ENCODE data around the gene PCDH1.

DNA sequence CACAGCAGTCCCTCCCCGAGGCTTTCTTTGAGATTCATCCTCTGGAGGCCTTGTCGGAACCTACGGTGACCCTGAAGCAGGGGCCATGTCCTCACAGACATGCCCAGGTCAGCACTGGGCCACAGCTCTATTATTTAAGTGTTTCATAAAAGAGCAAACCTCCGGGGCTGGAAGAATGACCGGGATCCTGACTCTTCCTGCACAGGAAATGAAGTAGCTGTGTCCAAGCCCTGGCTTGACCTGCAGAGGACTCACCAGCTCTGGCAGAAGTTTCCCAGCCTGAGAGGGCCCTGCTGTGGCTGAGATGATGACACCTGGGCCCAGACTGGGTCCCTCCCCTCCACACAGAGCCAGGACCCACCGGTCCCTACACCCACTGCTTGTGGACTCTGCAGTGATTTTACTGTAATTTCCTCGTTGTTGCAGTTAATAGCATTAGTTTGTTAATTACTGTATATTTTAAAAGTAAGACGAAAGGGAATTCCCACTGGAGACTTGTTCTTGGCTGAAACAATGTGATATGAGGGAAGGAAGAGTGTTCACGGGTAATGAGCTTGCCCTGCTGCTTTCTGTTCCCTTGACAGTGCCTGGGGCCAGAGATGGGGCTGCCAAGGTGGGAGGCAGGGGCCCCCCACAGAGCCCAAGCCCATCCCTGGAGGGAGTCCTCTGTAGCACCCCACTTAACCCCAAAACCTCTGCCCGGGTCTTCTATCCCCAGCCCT, 72.2 kb downstream of the PCDH1 start:
- TF ChIP-seq POLR2A (IDR thresholded peaks at IDR 0.05), result no peak
- TF ChIP-seq, protein P1, sequence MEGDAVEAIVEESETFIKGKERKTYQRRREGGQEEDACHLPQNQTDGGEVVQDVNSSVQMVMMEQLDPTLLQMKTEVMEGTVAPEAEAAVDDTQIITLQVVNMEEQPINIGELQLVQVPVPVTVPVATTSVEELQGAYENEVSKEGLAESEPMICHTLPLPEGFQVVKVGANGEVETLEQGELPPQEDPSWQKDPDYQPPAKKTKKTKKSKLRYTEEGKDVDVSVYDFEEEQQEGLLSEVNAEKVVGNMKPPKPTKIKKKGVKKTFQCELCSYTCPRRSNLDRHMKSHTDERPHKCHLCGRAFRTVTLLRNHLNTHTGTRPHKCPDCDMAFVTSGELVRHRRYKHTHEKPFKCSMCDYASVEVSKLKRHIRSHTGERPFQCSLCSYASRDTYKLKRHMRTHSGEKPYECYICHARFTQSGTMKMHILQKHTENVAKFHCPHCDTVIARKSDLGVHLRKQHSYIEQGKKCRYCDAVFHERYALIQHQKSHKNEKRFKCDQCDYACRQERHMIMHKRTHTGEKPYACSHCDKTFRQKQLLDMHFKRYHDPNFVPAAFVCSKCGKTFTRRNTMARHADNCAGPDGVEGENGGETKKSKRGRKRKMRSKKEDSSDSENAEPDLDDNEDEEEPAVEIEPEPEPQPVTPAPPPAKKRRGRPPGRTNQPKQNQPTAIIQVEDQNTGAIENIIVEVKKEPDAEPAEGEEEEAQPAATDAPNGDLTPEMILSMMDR (IDR thresholded peaks at IDR 0.05), result no peak

Data from right lobe of liver (tissue), 4 donors.